HG02763 (cell line): ENCODE results near the gene INSYN2B.

Experiments
- ATAC-seq: cut with Tn5 transposase; IDR thresholded peaks from one replicate; pipeline ENCODE4 v1.9.1; 2021; ENCODE audit warnings: mild to moderate bottlenecking, moderate library complexity; ENCODE audit not compliant: unreplicated experiment

INSYN2B gene

DNA sequence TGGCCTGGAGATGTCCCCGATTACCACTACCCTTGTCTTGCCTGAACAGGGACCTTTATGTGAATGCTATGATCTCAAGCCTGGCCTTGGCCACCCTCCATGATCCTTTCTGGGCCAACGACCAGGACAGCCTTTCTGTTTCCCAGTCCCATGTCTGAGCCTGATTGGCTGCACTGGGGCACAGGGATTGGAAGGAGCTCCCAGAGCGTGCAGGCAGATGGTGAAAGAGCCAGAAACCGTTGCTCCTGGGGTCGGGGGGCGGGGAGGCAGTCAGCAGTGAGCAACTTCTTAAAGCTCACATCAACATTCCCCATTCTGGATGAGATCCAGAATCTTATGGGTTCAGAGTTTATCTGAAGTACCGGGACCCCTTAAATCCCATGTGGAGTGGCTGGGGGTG is 84.4 kb downstream of the INSYN2B start:
- no peak for ATAC-seq

DNA sequence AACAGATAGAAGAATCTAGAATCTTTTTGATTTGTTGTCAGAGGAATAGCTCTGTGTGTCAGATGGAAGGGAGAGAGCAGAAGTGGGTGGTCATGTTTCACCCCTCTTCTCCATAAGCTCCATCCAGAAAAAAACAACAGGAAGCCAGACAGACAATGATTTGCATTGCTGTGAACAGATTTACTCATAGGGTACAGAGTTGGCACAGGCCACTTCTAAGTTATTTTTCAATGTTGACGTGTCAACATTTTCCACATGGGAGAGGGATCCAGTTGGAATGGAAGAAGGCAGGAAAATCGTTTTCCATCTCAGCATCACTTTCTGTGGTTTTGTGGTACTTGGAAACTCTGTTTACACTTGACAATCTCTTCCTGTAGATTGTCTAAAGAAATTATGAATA is 86.7 kb downstream of the INSYN2B start:
- ATAC-seq: no peak

DNA sequence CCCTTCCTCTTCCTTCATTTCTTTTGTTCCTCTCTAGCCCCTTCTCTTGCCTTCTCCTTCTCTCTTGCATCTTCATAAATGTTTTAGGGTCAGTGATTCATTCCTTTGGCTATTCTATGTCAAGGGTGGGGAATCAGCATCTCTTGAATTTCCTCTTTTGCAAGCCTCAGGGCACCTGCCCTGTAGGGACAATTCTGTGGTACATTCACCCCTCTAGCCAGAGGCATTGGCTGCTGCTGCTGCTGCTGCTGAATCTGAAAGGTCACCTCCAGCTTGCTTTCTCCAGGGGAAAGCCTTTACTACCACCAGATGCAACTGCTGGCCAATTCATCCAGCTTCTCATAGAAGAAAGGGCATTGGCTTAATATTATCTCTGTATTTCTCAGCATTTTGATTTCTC is 87.3 kb downstream of the INSYN2B start:
- ATAC-seq: no peak

GRCh38 chr5:169889572-169889971 is 90.7 kb downstream of the INSYN2B start:
- ATAC-seq: no peak

GRCh38 chr5:169886677-169887076 is 93.6 kb downstream of the INSYN2B start:
- ATAC-seq: no peak

GRCh38 chr5:169886033-169886432 is 94.3 kb downstream of the INSYN2B start:
- ATAC-seq: no peak

- ATAC-seq: no peak
These were observed 98.5 kb downstream of the INSYN2B start for GRCh38 chr5:169881702-169882303.

DNA sequence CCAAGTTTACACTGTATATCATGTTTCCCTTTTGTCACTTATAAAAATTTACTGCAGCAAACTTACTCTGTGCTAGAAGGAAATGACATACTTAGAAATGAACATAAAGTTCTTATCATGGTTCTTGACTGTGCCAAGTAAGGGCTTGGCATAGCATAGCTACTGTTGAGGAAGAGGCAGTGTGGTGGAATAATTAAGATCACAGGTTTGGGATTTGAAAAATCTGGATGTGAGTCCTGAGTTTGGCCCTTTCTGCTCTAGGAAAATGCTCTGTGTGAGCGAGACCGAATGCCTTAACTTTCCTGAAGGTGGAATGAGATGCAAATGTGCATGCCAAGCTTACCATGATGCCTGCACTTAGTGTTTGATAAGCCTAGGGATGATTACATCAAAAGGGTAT is 99.5 kb downstream of the INSYN2B start:
- ATAC-seq: no peak

DNA sequence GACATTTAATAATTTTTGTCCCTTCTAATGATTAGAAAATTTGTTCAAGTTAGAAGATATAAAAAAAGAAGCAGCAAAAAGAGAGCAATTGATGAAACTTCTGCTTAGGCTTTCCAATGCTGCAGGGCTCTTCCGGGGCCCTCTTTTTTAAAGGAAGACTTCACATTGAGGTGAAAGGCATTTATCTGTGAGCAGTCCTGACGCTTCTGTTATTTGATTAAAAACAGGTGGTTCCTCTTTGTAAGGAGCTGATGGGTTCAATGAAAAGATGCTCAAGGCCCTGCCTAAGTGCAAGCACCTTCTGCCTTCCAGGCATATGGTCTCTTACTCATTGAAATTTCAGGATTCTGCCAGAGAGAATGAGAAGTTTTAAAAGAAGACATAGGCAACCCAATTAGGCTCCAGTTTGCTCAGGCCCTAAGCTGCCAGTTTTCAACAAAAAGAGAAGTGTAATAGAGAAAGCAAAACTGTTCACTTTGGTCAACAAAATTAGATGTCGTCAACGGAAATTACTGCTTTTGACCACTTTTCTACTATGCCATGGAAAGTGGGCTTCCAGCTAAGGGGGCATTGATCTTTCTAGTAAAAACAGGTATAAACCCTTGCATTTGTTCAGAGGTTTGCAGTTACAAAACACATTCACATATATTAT is 100.2 kb downstream of the INSYN2B start:
- ATAC-seq: peak; percentile 54

DNA sequence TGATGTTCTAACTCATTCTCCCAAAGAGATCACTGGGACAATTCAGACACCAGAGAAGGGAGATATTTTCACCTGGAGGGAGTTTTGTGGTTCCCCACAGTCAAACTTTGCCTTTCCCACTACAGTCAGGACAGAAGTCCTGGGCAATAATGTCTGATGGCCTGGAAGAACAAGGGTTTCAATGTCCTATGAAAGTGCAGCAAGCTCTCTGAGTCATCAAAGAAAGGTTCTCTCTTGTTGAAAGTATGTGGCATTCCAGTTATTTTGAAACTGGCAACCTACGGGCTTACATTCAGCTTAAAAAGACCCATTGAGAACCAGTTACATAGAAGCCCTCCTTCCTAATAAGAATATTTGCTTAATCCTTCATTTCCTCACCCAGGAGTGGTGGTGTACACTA is 103.9 kb downstream of the INSYN2B start:
- ATAC-seq: no peak

DNA sequence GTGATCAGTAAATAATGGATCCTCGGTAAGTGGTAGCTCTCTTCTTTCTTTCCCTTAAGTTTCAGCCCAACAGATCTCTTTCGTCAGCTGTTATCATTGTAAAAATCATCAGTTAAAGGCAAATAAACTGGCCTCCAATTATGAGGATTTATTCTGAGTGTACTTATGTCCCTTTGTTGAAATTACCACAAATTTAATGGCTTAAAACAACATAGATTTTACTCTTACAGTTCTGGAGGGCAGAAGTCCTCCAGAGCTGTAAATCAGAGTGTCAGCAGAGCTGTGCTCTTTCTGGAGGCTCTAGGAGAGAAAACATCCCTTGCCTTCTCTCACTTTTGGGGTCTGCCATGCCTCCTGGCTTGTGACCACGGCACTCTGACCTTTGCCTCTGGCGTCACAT is 104.6 kb downstream of the INSYN2B start:
- no peak for ATAC-seq

GRCh38 chr5:169875091-169875728 is 105.1 kb downstream of the INSYN2B start:
- no peak for ATAC-seq

DNA sequence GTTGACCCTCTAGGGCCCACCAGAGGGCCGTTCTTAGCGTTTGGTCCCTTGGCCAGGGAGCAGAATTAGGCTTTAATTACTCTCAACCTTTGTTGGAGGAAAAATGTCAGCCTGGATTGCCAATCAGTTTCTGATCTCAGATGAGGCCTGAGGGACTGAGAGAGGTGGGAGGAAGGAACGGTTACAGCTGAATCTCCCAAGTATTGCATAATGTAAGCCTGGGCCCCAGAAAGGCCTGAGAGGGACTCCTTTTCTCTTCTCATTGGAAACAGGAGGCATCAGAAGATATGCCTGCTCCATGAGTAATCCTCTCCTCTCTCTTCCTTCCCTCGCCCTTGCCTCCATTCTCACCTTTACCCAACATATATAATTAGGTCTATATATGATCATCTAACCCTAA is 105.7 kb downstream of the INSYN2B start:
- no peak for ATAC-seq

GRCh38 chr5:169873642-169874041 is 106.7 kb downstream of the INSYN2B start:
- no peak for ATAC-seq

GRCh38 chr5:169871826-169872490 is 108.3 kb downstream of the INSYN2B start:
- ATAC-seq: no peak

GRCh38 chr5:169870211-169870610 is 110.1 kb downstream of the INSYN2B start:
- ATAC-seq: no peak

DNA sequence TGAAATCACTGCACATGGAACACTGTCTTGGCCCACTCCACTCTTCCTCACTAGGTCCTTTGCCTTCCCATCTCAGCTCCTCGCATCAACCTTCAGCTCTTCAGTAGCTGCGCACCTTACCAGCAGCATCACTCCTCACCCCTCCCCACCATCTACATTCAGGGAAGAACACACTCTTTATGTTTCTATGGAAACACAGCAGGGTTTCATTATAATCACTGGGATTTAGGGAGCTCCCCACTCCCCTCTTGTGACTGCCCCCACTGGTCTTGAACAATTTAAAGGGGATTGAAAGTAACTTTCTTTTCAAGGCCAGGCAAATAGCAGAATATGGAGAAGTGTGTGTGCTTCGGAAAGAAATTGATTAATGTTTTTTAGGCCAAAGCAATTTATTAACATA is 111.2 kb downstream of the INSYN2B start:
- ATAC-seq: no peak

- ATAC-seq: no peak
These were observed 112.9 kb downstream of the INSYN2B start for GRCh38 chr5:169867347-169867746.

- ATAC-seq: no peak
These were observed 115.8 kb downstream of the INSYN2B start for GRCh38 chr5:169864483-169864882.

DNA sequence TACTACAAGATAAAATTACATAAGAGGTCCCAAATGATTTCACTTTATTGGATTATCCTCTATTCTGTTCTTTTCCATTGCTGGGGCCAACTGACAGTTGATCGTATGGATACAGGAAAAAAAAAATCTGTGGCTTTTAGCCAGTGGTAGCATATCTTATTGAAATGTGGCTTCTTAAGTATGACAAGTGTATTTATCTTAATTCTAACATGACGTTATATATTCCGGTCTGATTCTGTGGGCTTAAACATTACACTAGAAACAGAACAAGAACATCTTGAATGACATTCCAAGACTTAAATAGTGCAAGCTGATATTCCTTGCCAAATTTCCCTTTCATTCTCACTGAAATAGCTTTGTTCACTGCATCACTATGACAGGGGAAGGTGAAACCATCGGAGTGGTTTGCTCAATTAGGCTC is 117.9 kb downstream of the INSYN2B start:
- no peak for ATAC-seq

GRCh38 chr5:169861934-169862333 is 118.4 kb downstream of the INSYN2B start:
- no peak for ATAC-seq

DNA sequence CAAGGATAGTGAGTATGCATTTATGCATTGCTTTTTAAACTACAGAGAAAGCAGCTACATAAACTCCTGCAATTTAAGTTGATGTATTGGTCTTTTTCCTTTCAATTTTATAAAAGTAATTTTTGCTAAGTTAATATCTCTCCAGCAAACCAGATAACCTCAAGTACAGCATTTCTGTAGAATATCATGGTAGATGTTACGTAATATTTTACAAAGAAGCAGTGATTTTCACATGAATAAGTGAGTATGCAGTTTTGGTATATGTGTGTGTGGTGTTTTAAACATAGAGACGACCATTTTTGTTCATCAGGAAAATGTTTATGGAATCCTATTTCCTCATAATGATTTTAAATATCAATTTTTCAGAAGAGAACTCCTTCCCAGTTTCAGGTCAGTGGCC is 118.9 kb downstream of the INSYN2B start:
- ATAC-seq: no peak
